CD4-positive, alpha-beta T cell treated with Interleukin-2 at 100 ng/mL for 4 hours (primary cell): ENCODE measurements around the gene SERF2.
"Not testable (repeated sequence)": the region's sequence is repeated elsewhere in the genome, so short reads cannot be mapped to it uniquely, and the experiment has no call there.

Experiments
- DNase-seq: peaks from one replicate; pipeline ENCODE4 v3.0.0-alpha.2; 2020; ENCODE audit warnings: low spot score

The SERF2 gene

DNA sequence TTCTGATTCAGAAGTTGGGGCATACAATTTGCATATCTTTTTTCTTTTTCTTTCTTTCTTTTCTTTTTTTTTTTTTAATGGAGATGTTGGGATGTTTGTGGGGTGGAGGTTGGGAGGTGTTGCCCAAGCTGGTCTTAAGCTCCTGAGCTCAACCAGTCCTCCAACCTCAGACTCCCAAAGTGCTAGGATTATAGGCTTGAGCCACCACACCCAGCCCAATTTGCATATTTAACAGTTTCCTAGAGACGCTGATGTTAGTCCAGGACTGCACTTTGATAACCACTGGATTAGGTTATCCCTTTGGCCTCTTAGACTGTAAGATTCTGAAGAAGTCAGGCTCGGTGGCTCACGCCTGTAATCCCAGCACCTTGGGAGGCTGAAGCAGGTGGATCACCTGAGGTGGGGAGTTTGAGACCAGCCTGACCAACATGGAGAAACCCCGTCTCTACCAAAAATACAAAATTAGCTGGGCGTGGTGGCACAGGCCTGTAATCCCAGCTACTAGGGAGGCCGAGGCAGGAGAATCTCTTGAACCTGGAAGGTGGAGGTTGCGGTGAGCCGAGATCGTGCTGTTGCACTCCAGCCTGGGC is 37.9 kb downstream of the SERF2 start:
- not testable (repeated sequence) for DNase-seq

- not testable (repeated sequence) for DNase-seq
Measured at GRCh38 chr15:43830691-43831275, 38.7 kb downstream of the SERF2 start.

DNA sequence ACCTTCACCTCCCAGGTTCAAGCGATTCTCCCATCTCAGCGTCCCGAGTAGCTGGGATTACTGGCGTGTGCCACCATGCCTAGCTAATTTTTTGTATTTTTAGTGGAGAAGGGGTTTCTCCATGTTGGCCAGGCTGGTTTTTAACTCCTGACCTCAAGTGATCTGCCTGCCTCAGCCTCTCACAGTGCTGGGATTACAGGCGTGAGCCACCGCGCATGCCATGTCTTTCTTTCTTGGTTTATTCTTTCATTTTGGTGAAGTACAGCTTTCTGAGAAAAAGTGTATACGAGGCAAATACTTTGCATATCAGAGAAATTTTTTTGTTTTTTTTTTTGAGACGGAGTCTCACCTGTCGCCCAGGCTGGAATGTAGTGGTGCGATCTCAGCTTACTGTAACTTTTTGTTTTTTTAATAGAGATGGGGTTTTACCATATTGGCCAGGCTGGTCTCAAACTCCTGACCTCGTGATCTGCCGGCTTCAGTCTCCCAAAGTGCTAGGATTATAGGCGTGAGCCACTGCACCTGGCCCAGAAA is 39.5 kb downstream of the SERF2 start:
- DNase-seq, result not testable (repeated sequence)

DNA sequence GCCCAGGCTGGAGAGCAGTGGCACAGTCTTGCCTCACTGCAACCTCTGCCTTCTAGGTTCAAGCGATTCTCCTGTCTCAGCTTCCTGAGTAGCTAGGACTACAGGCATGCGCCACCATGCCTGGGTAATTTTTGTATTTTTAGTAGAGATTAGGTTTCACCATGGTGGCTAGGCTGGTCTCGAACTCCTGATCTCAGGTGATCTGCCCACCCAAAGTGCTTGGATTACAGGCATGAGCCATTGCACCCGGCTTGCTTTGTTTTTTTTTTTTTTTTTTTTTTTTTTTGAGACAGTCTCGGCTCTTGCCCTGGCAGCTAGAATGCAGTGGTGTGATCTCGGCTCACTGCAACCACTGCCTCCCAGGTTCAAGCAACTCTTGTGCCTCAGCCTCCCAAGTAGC is 40.4 kb downstream of the SERF2 start:
- not testable (repeated sequence) for DNase-seq

DNA sequence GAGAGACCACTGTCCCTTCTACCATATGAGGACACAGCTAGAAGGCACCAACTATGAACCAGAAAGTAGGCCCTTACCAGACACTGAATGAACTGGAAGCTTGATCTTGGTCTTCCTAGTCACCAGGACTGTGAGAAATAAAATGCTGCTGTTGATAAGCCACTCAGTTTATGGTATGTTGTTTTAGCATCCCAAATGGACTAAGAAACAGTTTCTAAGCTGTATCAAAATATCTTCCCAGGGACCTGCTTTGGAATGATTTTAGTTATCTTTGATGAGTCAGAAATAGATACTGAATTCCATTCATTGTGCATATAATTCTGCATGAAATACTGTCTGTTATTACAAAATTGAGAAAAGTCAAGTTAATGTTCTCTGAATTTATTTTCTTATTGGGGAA is 53.3 kb downstream of the SERF2 start:
- no peak for DNase-seq
